HCT116 (cell line): ENCODE measurements around the gene SEMA3F. TPM values are rescaled to one million over a fixed set of nuclear protein-coding genes. Genes with fewer than 3 reads are reported as not detected.

Source experiments
- ATAC-seq: fragments of 200-7000 bp; cut with Tn5 transposase; 2 replicates; pipeline ENCODE4 v1.9.1; 2020; ENCODE audit warnings: mild to moderate bottlenecking, moderate library complexity
- BruUV-seq: library from RNA; stranded (reverse); fragments of 400-500 nt; replicated peaks from 2 replicates; lab custom pipeline; 2021; lab: Mats Ljungman, UMichigan
- CTCF ChIA-PET: fragments of 300-600 bp; sonication (Branson Sonifier 250); formaldehyde crosslinking; loops from one replicate; lab custom pipeline; 2021; ENCODE audit warnings: antibody characterized with exemption; lab: Charles Lee
- POLR2A ChIA-PET: fragments of 300-600, 350-600 bp; sonication (Branson Sonifier 250); formaldehyde crosslinking; loops from one replicate; lab custom pipeline; 2021; ENCODE audit warnings: antibody characterized with exemption; lab: Charles Lee
- RAD21 ChIA-PET, 2 experiments: fragments of 300-600 bp; sonication (Branson Sonifier 250); formaldehyde crosslinking; loops; one replicate each; lab custom pipeline; 2023; ENCODE audit warnings: low total read pairs in 2 of 2; ENCODE audit not compliant: uncharacterized antibody in 2 of 2, unreplicated experiment in 2 of 2, low non-redundant PET in 1 of 2; lab: Charles Lee
- DNase-seq: peaks from one replicate; pipeline ENCODE4 v3.0.0-alpha.2; 2010; ENCODE audit warnings: low read depth, low spot score
- H2AFZ ChIP-seq: fragments of 200-600 bp; shearing (Covaris generic), sonication (generic); 2 replicates; pipeline ENCODE4 v1.6.1; 2017; ENCODE audit warnings: low read depth, mixed run types, mixed read lengths, antibody characterized with exemption, low read length; ENCODE audit not compliant: poor library complexity, severe bottlenecking
- H3K27ac ChIP-seq: 2 replicates; pipeline ENCODE4 v1.5.1; 2012; ENCODE audit warnings: low read depth, low read length
- H3K27me3 ChIP-seq: fragments of 200-600 bp; sonication (generic); 2 replicates; pipeline ENCODE4 v1.6.1; 2016; ENCODE audit warnings: mixed run types, low read length, mixed read lengths; ENCODE audit not compliant: insufficient read depth
- H3K36me3 ChIP-seq, 2 experiments: fragments of 200-500 bp in 1 of 2; fragments of 200-600 bp in 1 of 2; sonication (Bioruptor generic) in 1 of 2; sonication (generic) in 1 of 2; 2 replicates each; pipeline versions ENCODE4 v1.5.1 to v1.6.1; 2014 to 2016; ENCODE audit warnings: low read length in 2 of 2, inconsistent platforms in 1 of 2, mixed read lengths in 1 of 2, mixed run types in 1 of 2; ENCODE audit not compliant: insufficient read depth in 2 of 2, control insufficient read depth in 1 of 2
- H3K4me1 ChIP-seq, 2 experiments: fragments of 200-600 bp in 1 of 2; sonication (generic) in 1 of 2; 2 replicates each; pipeline versions ENCODE4 v1.5.1 to v1.6.1; 2012 to 2017; ENCODE audit warnings: low read length in 2 of 2, inconsistent platforms in 1 of 2, mild to moderate bottlenecking in 1 of 2, mixed read lengths in 1 of 2, mixed run types in 1 of 2, moderate library complexity in 1 of 2; ENCODE audit not compliant: insufficient read depth in 2 of 2, control insufficient read depth in 1 of 2
- H3K4me2 ChIP-seq: fragments of 200-600 bp; sonication (generic); 2 replicates; pipeline ENCODE4 v1.6.1; 2017; ENCODE audit warnings: mixed run types, low read length, mixed read lengths
- H3K4me3 ChIP-seq, 2 experiments: fragments of 200-600 bp in 1 of 2; sonication (generic) in 1 of 2; replicated peaks in 1 of 2; 2 replicates each; pipeline ENCODE4 v1.5.1; 2011 to 2016; ENCODE audit warnings: low read length in 2 of 2, control low read depth in 1 of 2, low read depth in 1 of 2, mild to moderate bottlenecking in 1 of 2, mixed read lengths in 1 of 2, mixed run types in 1 of 2
- H3K79me2 ChIP-seq: fragments of 200-600 bp; sonication (generic); 2 replicates; pipeline ENCODE4 v1.6.1; 2017; ENCODE audit warnings: mild to moderate bottlenecking, mixed run types, low read length, moderate library complexity, mixed read lengths; ENCODE audit not compliant: insufficient read depth
- H3K9ac ChIP-seq: fragments of 200-600 bp; sonication (generic); 2 replicates; pipeline ENCODE4 v1.6.1; 2016; ENCODE audit warnings: low read length, mixed read lengths
- H3K9me2 ChIP-seq: fragments of 200-600 bp; sonication (generic), shearing (Covaris generic); 2 replicates; pipeline ENCODE4 v1.6.1; 2017; ENCODE audit warnings: mixed run types, mild to moderate bottlenecking, moderate library complexity; ENCODE audit not compliant: insufficient read depth
- H3K9me3 ChIP-seq, 2 experiments: fragments of 200-500 bp in 1 of 2; fragments of 200-600 bp in 1 of 2; sonication (Bioruptor generic) in 1 of 2; sonication (generic) in 1 of 2; 2 replicates each; pipeline ENCODE4 v1.6.1; 2014 to 2017; ENCODE audit warnings: low read length in 2 of 2, mixed read lengths in 2 of 2, inconsistent platforms in 1 of 2, low read depth in 1 of 2, mild to moderate bottlenecking in 1 of 2, mixed run types in 1 of 2, moderate library complexity in 1 of 2; ENCODE audit not compliant: control insufficient read depth in 1 of 2, insufficient read depth in 1 of 2
- H4K20me1 ChIP-seq: fragments of 200-600 bp; sonication (generic), shearing (Covaris generic); 2 replicates; pipeline ENCODE4 v1.6.1; 2017; ENCODE audit warnings: mixed run types, mild to moderate bottlenecking, moderate library complexity; ENCODE audit not compliant: insufficient read depth
- ATF3 ChIP-seq: IDR thresholded peaks from 2 replicates; pipeline ENCODE4 v1.6.1; 2012
- EZH2phosphoT487 ChIP-seq: fragments of 200-600 bp; IDR thresholded peaks from 2 replicates; pipeline ENCODE4 v1.6.1; 2018; ENCODE audit warnings: antibody characterized with exemption, borderline replicate concordance
- POLR2A ChIP-seq: IDR thresholded peaks from 2 replicates; pipeline ENCODE4 v1.7.0; 2011; ENCODE audit warnings: borderline replicate concordance; ENCODE audit not compliant: insufficient read depth, insufficient read length; ENCODE audit errors: extremely low read depth
- RAD21 ChIP-seq: IDR thresholded peaks from 2 replicates; pipeline ENCODE4 v1.6.1; 2012; ENCODE audit warnings: low read depth, mild to moderate bottlenecking
- SIN3A ChIP-seq: IDR thresholded peaks from 2 replicates; pipeline ENCODE4 v1.6.1; 2012; ENCODE audit warnings: low read depth
- SP1 ChIP-seq: IDR thresholded peaks from 2 replicates; pipeline ENCODE4 v1.6.1; 2012; ENCODE audit warnings: low read depth
- ZBTB33 ChIP-seq: IDR thresholded peaks from 2 replicates; pipeline ENCODE4 v1.6.1; 2011; ENCODE audit warnings: mild to moderate bottlenecking, low read length, moderate library complexity; ENCODE audit not compliant: insufficient replicate concordance; ENCODE audit errors: extremely low read depth
- ZFX ChIP-seq: fragments of 450-650 bp; IDR thresholded peaks from 2 replicates; pipeline ENCODE4 v1.6.1; 2017
- intact Hi-C: fragments of 100-400 bp; cut with micrococcal nuclease; formaldehyde crosslinking; loops from 2 replicates; pipeline ENCODE4 v1.10.0; 2022
- total RNA-seq: library from RNA; stranded (reverse); gene quantifications from one replicate; pipeline ENCODE4 v1.2.1, GENCODE V29; 2021; ENCODE audit not compliant: unreplicated experiment

Gene SEMA3F
- total RNA-seq, 1 experiment from 2014 or later, result 15.7 TPM

GRCh38 chr3:50166620-50167019 lies 11.5 kb downstream of the SEMA3F start:
- H3K9me2 ChIP-seq, result no peaks in the 10 kb centered on the region
- no peak overlapping the region for H3K4me3 ChIP-seq
- CTCF ChIA-PET, result no interaction called here
- RAD21 ChIA-PET, result no interaction called here
- TF ChIP-seq EZH2phosphoT487, result no peak
- no peak for TF ChIP-seq SIN3A
- no peak for TF ChIP-seq ZBTB33
- TF ChIP-seq SP1, result no peak
- TF ChIP-seq ATF3, result no peak
- no peak for TF ChIP-seq RAD21
- no peak for TF ChIP-seq ZFX
- no peak for TF ChIP-seq POLR2A
- DNase-seq (no peak), ATAC-seq (no peak)
- H3K4me1 ChIP-seq, result peaks cover 0 to 31% of the 10 kb centered on the region in 2 experiments; a peak in 2 of 4 replicates
- H3K4me2 ChIP-seq, result no peak overlapping the region
- H3K27ac ChIP-seq, result no peak overlapping the region
- H3K9me3 ChIP-seq, result no peaks in the 10 kb centered on the region
- intact Hi-C loops, result no loop called here
- H3K36me3 ChIP-seq, result no peaks in the 10 kb centered on the region
- no peaks in the 10 kb centered on the region for H3K27me3 ChIP-seq
- H4K20me1 ChIP-seq, result no peaks in the 10 kb centered on the region
- BruUV-seq, result no TSS peak
- H3K79me2 ChIP-seq, result no peaks in the 10 kb centered on the region
- no peak overlapping the region for H3K9ac ChIP-seq
- no peak overlapping the region for H2AFZ ChIP-seq
- POLR2A ChIA-PET, result no interaction called here
